CD4-positive, alpha-beta T cell (primary cell): Measurements from ENCODE around the gene CPEB2. TPM values are rescaled to one million over a fixed set of nuclear protein-coding genes. Genes with fewer than 3 reads are reported as not detected.

ENCODE experiments used
- ATAC-seq: fragments of 200-7000 bp; cut with Tn5 transposase; one replicate; pipeline ENCODE4 v1.10.0; 2022; ENCODE audit warnings: mild to moderate bottlenecking; ENCODE audit not compliant: poor library complexity
- CTCF ChIA-PET: fragments of 350-600 bp; sonication (Branson Sonifier 250); formaldehyde crosslinking; loops from one replicate; lab custom pipeline; 2021; ENCODE audit warnings: antibody characterized with exemption, inconsistent platforms; lab: Charles Lee
- POLR2A ChIA-PET: fragments of 350-600 bp; sonication (Branson Sonifier 250); formaldehyde crosslinking; loops from one replicate; lab custom pipeline; 2021; ENCODE audit warnings: antibody characterized with exemption, inconsistent platforms; lab: Charles Lee
- DNase-seq, 14 experiments: peaks; one replicate each; pipeline ENCODE4 v3.0.0-alpha.2; 2013 to 2020; ENCODE audit warnings: mixed read lengths in 2 of 14
- H3K27ac ChIP-seq, 2 donors: one replicate each; pipeline versions ENCODE4 v1.5.1 to v1.7.0; 2013; ENCODE audit warnings: low read length in 2 of 2, low read depth in 1 of 2, mild to moderate bottlenecking in 1 of 2
- H3K27me3 ChIP-seq, 2 experiments: 1 replicate in 1 of 2; 2 replicates in 1 of 2; pipeline versions ENCODE4 v1.6.1 to v1.7.0; 2013; ENCODE audit warnings: low read length in 2 of 2, control low read depth in 1 of 2, mild to moderate bottlenecking in 1 of 2, moderate library complexity in 1 of 2; ENCODE audit not compliant: insufficient read depth in 2 of 2, control insufficient read depth in 1 of 2
- H3K36me3 ChIP-seq: one replicate; pipeline ENCODE4 v1.6.1; 2013; ENCODE audit warnings: low read length, control low read depth; ENCODE audit not compliant: insufficient read depth
- H3K4me1 ChIP-seq: one replicate; pipeline ENCODE4 v1.6.1; 2013; ENCODE audit warnings: low read length, control low read depth; ENCODE audit not compliant: insufficient read depth
- H3K4me3 ChIP-seq: one replicate; pipeline ENCODE4 v1.5.1; 2013; ENCODE audit warnings: mild to moderate bottlenecking, low read length, moderate library complexity
- H3K9me3 ChIP-seq, 2 experiments: 1 replicate in 1 of 2; 2 replicates in 1 of 2; pipeline versions ENCODE4 v1.6.1 to v1.7.0; 2013; ENCODE audit warnings: low read length in 2 of 2, mild to moderate bottlenecking in 2 of 2, control low read depth in 1 of 2, moderate library complexity in 1 of 2; ENCODE audit not compliant: control insufficient read depth in 1 of 2, insufficient read depth in 1 of 2
- H3K27ac Mint-ChIP-seq: one replicate; pipeline ENCODE4 v1.8.0; 2020; ENCODE audit warnings: mixed read lengths
- H3K27me3 Mint-ChIP-seq: one replicate; pipeline ENCODE4 v1.8.0; 2021; ENCODE audit warnings: mixed read lengths
- H3K36me3 Mint-ChIP-seq: one replicate; pipeline ENCODE4 v1.8.0; 2021; ENCODE audit warnings: low read depth, mixed read lengths
- H3K4me1 Mint-ChIP-seq: one replicate; pipeline ENCODE4 v1.8.0; 2021; ENCODE audit warnings: low read depth, mixed read lengths
- H3K4me3 Mint-ChIP-seq: one replicate; pipeline ENCODE4 v1.8.0; 2020; ENCODE audit warnings: mild to moderate bottlenecking, mixed read lengths
- H3K9me3 Mint-ChIP-seq: one replicate; pipeline ENCODE4 v1.8.0; 2020; ENCODE audit warnings: mixed read lengths
- CTCF ChIP-seq: fragments of 200-600 bp; IDR thresholded peaks from one replicate; pipeline ENCODE4 v1.8.0; 2022; ENCODE audit warnings: antibody characterized with exemption, mild to moderate bottlenecking
- intact Hi-C, 2 experiments: fragments of 100-400 bp; cut with DNase I in 1 of 2; cut with micrococcal nuclease in 1 of 2; formaldehyde crosslinking; loops; one replicate each; pipeline versions ENCODE4 v1.15.1 to v1.9.0; 2023 to 2025; cut with DNase I, micrococcal nuclease
- total RNA-seq, 174 experiments: library from RNA in 2 of 174; stranded (reverse) in 2 of 174; gene quantifications; one replicate each; pipeline ENCODE4 v1.2.3 and lab custom pipeline; 2021 to 2026

Gene CPEB2
- total RNA-seq, 2 experiments from 2014 or later: 26.4 to 27.0 TPM

- Histone ChIP-seq H3K4me1 (no peaks in the 10 kb centered on the region), H3K36me3 (peaks cover 14% of the 10 kb centered on the region), H3K27ac (peak overlapping the region in 1 of 2 donors; percentile 67), H3K4me3 (peak overlapping the region; percentile 71), H3K9me3 (no peaks in the 10 kb centered on the region), H3K27me3 (no peaks in the 10 kb centered on the region)
- peaks cover 39% of the 10 kb centered on the region for H3K36me3 Mint-ChIP-seq
- intact Hi-C loops: loop anchor here (2.0 to 5.0 kb wide), 8 partner anchors 79 to 1522 kb away; partner anchors contain the start of genes RAB28 (in 2 of the 2), BOD1L1 (in 1 of the 2), FAM200B (in 1 of the 2) and TAPT1 (in 1 of the 2)
- H3K4me1 Mint-ChIP-seq: peaks cover 33% of the 10 kb centered on the region
- ATAC-seq (peak; percentile 2), DNase-seq (peak; percentile 21 to 81 (median 48))
- CTCF ChIA-PET: interaction anchor here (0.6 kb wide), 1 partner anchor 35 kb away, joined by 4 read pairs; no protein-coding TSS in a partner anchor
- H3K9me3 Mint-ChIP-seq: no peaks in the 10 kb centered on the region
- H3K4me3 Mint-ChIP-seq: peak overlapping the region; percentile 81
- POLR2A ChIA-PET: interaction anchor here (1.2 to 2.3 kb wide), 10 partner anchors 8 to 1376 kb away, joined by 3 to 16 read pairs (median 4); partner anchors contain the start of genes BOD1L1, FAM200B and FBXL5
- H3K27me3 Mint-ChIP-seq: no peaks in the 10 kb centered on the region
- TF ChIP-seq CTCF: no peak
- H3K27ac Mint-ChIP-seq: peak overlapping the region; percentile 99
Measured at GRCh38 chr4:15003891-15004738, 1.8 kb downstream of the CPEB2 start.

GRCh38 chr4:15004739-15005301 lies 2.5 kb downstream of the CPEB2 start:
- ChIA-PET POLR2A (interaction anchor here (0.7 to 2.3 kb wide), 6 partner anchors 25 to 761 kb away, joined by 3 to 16 read pairs (median 6); partner anchors contain the start of genes FAM200B and FBXL5), CTCF (no interaction called here)
- peak overlapping the region; percentile 96 for H3K4me3 Mint-ChIP-seq
- H3K36me3 ChIP-seq: peaks cover 20% of the 10 kb centered on the region
- peak in 12 of 14 experiments; percentile 3 to 65 (median 29) for DNase-seq
- ATAC-seq: no peak
- peaks cover 46% of the 10 kb centered on the region for H3K36me3 Mint-ChIP-seq
- no peaks in the 10 kb centered on the region for H3K9me3 Mint-ChIP-seq
- H3K9me3 ChIP-seq: no peaks in the 10 kb centered on the region
- H3K27ac Mint-ChIP-seq: peak overlapping the region; percentile 87
- H3K27ac ChIP-seq: no peak overlapping the region
- no peaks in the 10 kb centered on the region for H3K27me3 Mint-ChIP-seq
- H3K4me3 ChIP-seq: peak overlapping the region; percentile 71
- intact Hi-C loops: loop anchor here in 1 of 2 experiments (5.0 kb wide), 5 partner anchors 133 to 1523 kb away; partner anchors contain the start of genes BOD1L1, RAB28 and TAPT1
- H3K4me1 Mint-ChIP-seq: peaks cover 38% of the 10 kb centered on the region
- no peak for TF ChIP-seq CTCF
- H3K4me1 ChIP-seq: no peaks in the 10 kb centered on the region
- no peaks in the 10 kb centered on the region for H3K27me3 ChIP-seq

GRCh38 chr4:15005474-15006115 lies 3.3 kb downstream of the CPEB2 start:
- H3K27ac Mint-ChIP-seq: peak overlapping the region; percentile 87
- peak overlapping the region; percentile 96 for H3K4me3 Mint-ChIP-seq
- Histone ChIP-seq H3K36me3 (peaks cover 26% of the 10 kb centered on the region), H3K9me3 (no peaks in the 10 kb centered on the region), H3K27me3 (no peaks in the 10 kb centered on the region), H3K27ac (no peak overlapping the region), H3K4me1 (no peaks in the 10 kb centered on the region), H3K4me3 (peak overlapping the region; percentile 71)
- peaks cover 43% of the 10 kb centered on the region for H3K4me1 Mint-ChIP-seq
- ATAC-seq (no peak), DNase-seq (no peak)
- ChIA-PET POLR2A (interaction anchor here (0.7 kb wide), 1 partner anchor 24 kb away, joined by 3 read pairs; no protein-coding TSS in a partner anchor), CTCF (interaction anchor here (0.9 kb wide), 1 partner anchor 15 kb away, joined by 3 read pairs; no protein-coding TSS in a partner anchor)
- intact Hi-C loops: loop anchor here (1.0 to 5.0 kb wide), 3 partner anchors 133 to 1348 kb away; no protein-coding TSS in a partner anchor
- TF ChIP-seq CTCF: no peak
- H3K9me3 Mint-ChIP-seq: no peaks in the 10 kb centered on the region
- H3K27me3 Mint-ChIP-seq: no peaks in the 10 kb centered on the region
- peaks cover 53% of the 10 kb centered on the region for H3K36me3 Mint-ChIP-seq
